Right lobe of liver (tissue), 6 donors: ENCODE measurements around the gene RAMAC. TPM values are rescaled to one million over a fixed set of nuclear protein-coding genes. Genes with fewer than 3 reads are reported as not detected.

Experiments
- ATAC-seq, 4 donors: fragments of 200-7000 bp; cut with Tn5 transposase; one replicate each; pipeline ENCODE4 v1.9.1; 2020; ENCODE audit warnings: mild to moderate bottlenecking in 4 of 4, moderate library complexity in 4 of 4
- DNase-seq, 3 donors: peaks; one replicate each; pipeline ENCODE4 v3.0.0-alpha.2; 2020
- H3K27ac ChIP-seq, 3 donors: fragments of 200-600 bp; one replicate each; pipeline ENCODE4 v1.8.0; 2022
- H3K27me3 ChIP-seq, 2 donors: fragments of 200-600 bp; one replicate each; pipeline ENCODE4 v1.8.0; 2022
- H3K36me3 ChIP-seq, 4 donors: fragments of 200-600 bp; sonication (generic) in 1 of 4; one replicate each; pipeline versions ENCODE4 v1.5.1 to v1.8.0; 2017 to 2022; ENCODE audit warnings: control low read depth in 1 of 4
- H3K4me1 ChIP-seq, 4 donors: fragments of 200-600 bp; sonication (generic) in 1 of 4; one replicate each; pipeline versions ENCODE4 v1.5.1 to v1.8.0; 2017 to 2022; ENCODE audit warnings: control low read depth in 1 of 4
- H3K4me3 ChIP-seq, 3 donors: fragments of 200-600 bp; one replicate each; pipeline ENCODE4 v1.8.0; 2022
- H3K9me3 ChIP-seq, 4 donors: fragments of 200-600 bp; sonication (generic) in 1 of 4; one replicate each; pipeline versions ENCODE4 v1.5.1 to v1.8.0; 2017 to 2022; ENCODE audit warnings: control low read depth in 1 of 4
- POLR2A ChIP-seq: fragments of 450-650 bp; IDR thresholded peaks from one replicate; pipeline ENCODE4 v1.6.1; 2017; ENCODE audit warnings: antibody characterized with exemption, mild to moderate bottlenecking
- WGBS: methylation state at CpG from one replicate; pipeline ENCODE4 v1.1.6; 2018; ENCODE audit warnings: low coverage, low lambda C conversion rate; ENCODE audit not compliant: insufficient coverage; ENCODE audit errors: missing lambda C conversion rate; 5-methylcytosine and 5-hydroxymethylcytosine counted together
- intact Hi-C, 2 donors: fragments of 100-400 bp; cut with DNase I; formaldehyde crosslinking; loops; one replicate each; pipeline versions ENCODE4 v1.11.2 to v1.14.1; 2022
- total RNA-seq, 6 experiments: library from RNA; depleted of rRNA in 2 of 6; stranded (reverse); fragments of >200 nt in 2 of 6; fragmentation: NEBNext Ultra II Directional in 3 of 6; extraction: Animal tissue kit (Norgen Biotek cat#: 25700) in 3 of 6; gene quantifications; one replicate each; pipeline versions ENCODE4 v1.1.0 to v1.2.4, GENCODE V29; 2016 to 2023
- TF ChIP-seq, protein P1 (sequence below), 4 donors: fragments of 200-600 bp in 3 of 4; fragments of 450-650 bp in 1 of 4; IDR thresholded peaks; one replicate each; pipeline versions ENCODE4 v1.5.1 to v1.8.0; 2016 to 2022; ENCODE audit warnings: antibody characterized with exemption in 4 of 4, mild to moderate bottlenecking in 2 of 4
- donor health status: DM: no; HTN: yes; CAD: no.
- donor health status: DM: no; HTN: no; CAD: no.
- donor health status: DM: no; HTN: no; CAD: no.
- donor health status: DM: no; HTN: yes; CAD: no.
- donor health status: DM: no; HTN: yes; CAD: no.

The RAMAC gene
- total RNA-seq, 6 experiments from 2014 or later: 8.1 to 13.5 (median 11.5) TPM

GRCh38 chr15:82972990-82973389, 13.0 kb upstream of the RAMAC start:
- DNase-seq (no peak), ATAC-seq (no peak)
- TF ChIP-seq, protein P1, sequence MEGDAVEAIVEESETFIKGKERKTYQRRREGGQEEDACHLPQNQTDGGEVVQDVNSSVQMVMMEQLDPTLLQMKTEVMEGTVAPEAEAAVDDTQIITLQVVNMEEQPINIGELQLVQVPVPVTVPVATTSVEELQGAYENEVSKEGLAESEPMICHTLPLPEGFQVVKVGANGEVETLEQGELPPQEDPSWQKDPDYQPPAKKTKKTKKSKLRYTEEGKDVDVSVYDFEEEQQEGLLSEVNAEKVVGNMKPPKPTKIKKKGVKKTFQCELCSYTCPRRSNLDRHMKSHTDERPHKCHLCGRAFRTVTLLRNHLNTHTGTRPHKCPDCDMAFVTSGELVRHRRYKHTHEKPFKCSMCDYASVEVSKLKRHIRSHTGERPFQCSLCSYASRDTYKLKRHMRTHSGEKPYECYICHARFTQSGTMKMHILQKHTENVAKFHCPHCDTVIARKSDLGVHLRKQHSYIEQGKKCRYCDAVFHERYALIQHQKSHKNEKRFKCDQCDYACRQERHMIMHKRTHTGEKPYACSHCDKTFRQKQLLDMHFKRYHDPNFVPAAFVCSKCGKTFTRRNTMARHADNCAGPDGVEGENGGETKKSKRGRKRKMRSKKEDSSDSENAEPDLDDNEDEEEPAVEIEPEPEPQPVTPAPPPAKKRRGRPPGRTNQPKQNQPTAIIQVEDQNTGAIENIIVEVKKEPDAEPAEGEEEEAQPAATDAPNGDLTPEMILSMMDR (IDR thresholded peaks at IDR 0.05): no peak
- no peak for TF ChIP-seq POLR2A
- no peaks in the 10 kb centered on the region for H3K9me3 ChIP-seq
- H3K27ac ChIP-seq: no peak overlapping the region
- intact Hi-C loops: loop anchor here in 1 of 2 donors (10.0 kb wide), 1 partner anchor 128 kb away; no protein-coding TSS in a partner anchor
- H3K4me3 ChIP-seq: no peak overlapping the region
- H3K27me3 ChIP-seq: no peaks in the 10 kb centered on the region
- no peaks in the 10 kb centered on the region for H3K36me3 ChIP-seq
- WGBS: 43% methylated on average over 1 of the region's 1 CpG
- peaks cover 0 to 32% (median 13%) of the 10 kb centered on the region in 4 donors for H3K4me1 ChIP-seq

- no peak for ATAC-seq
- H3K4me1 ChIP-seq: peaks cover 0 to 11% (median 2%) of the 10 kb centered on the region in 4 donors
- H3K27ac ChIP-seq: no peak overlapping the region
- H3K27me3 ChIP-seq: no peaks in the 10 kb centered on the region
- DNase-seq: no peak
- intact Hi-C loops: loop anchor here in 1 of 2 donors (10.0 kb wide), 1 partner anchor 132 kb away; no protein-coding TSS in a partner anchor
- no peaks in the 10 kb centered on the region for H3K36me3 ChIP-seq
- WGBS: 86% methylated on average over 1 of the region's 1 CpG
- H3K9me3 ChIP-seq: no peaks in the 10 kb centered on the region
- no peak overlapping the region for H3K4me3 ChIP-seq
- TF ChIP-seq, protein P1 (IDR thresholded peaks at IDR 0.05): no peak
- TF ChIP-seq POLR2A: no peak
These were observed 8.9 kb upstream of the RAMAC start for GRCh38 chr15:82977076-82977475.

DNA sequence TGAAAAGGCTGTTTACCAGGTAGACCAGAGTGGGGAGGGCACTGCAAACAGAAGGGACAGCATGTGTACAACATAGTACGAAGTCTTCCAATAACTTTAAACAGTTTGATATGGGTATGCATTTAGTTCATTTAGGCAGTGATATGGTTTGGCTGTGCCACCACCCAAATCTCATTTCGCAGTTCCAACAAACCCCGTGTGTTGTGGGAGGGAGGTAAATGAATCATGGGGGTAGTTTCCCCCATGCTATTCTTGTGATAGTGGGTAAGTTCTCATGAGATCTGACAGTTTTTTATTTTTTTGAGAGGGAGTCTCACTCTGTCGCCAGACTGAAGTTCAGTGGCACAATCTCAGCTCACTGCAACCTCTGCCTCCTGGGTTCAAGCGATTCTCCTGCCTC, 7.6 kb upstream of the RAMAC start:
- no peaks in the 10 kb centered on the region for H3K27me3 ChIP-seq
- no peak for TF ChIP-seq POLR2A
- TF ChIP-seq, protein P1 (IDR thresholded peaks at IDR 0.05): no peak
- H3K4me1 ChIP-seq: no peaks in the 10 kb centered on the region
- no peak for DNase-seq
- H3K36me3 ChIP-seq: no peaks in the 10 kb centered on the region
- no peak overlapping the region for H3K27ac ChIP-seq
- 98% methylated on average over 5 of the region's 5 CpGs for WGBS
- no peaks in the 10 kb centered on the region for H3K9me3 ChIP-seq
- no peak for ATAC-seq
- H3K4me3 ChIP-seq: no peak overlapping the region
- intact Hi-C loops: loop anchor here in 1 of 2 donors (10.0 kb wide), 1 partner anchor 134 kb away; no protein-coding TSS in a partner anchor

DNA sequence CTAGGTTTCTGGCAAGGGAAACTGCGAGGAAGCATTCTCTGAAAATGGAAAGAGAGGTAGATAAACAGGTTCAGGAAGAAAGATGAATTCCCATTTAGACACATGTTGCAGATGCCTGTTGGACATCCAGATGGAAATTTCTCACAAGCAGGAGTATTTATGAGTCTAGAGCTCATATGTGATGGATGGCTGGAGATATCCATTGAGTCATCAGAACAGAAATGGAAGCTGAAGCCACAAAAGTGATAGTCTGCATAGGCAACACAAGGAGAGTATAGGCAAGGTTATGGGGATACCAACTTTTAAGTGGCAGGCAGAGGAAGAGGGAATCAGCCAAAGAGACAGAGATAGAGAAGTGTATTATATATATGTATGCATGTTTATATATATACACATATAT, 6.3 kb upstream of the RAMAC start:
- DNase-seq: no peak
- Histone ChIP-seq H3K27ac (no peak overlapping the region), H3K36me3 (no peaks in the 10 kb centered on the region), H3K4me1 (peaks cover 0 to 3% (median 0%) of the 10 kb centered on the region in 4 donors), H3K27me3 (no peaks in the 10 kb centered on the region), H3K4me3 (no peak overlapping the region), H3K9me3 (no peaks in the 10 kb centered on the region)
- no peak for TF ChIP-seq POLR2A
- TF ChIP-seq, protein P1 (IDR thresholded peaks at IDR 0.05): no peak
- intact Hi-C loops: loop anchor here in 1 of 2 donors (10.0 kb wide), 1 partner anchor 135 kb away; no protein-coding TSS in a partner anchor
- no peak for ATAC-seq
- 80% methylated on average over 1 of the region's 1 CpG for WGBS

GRCh38 chr15:82980981-82981380, 5.0 kb upstream of the RAMAC start:
- Histone ChIP-seq H3K9me3 (no peaks in the 10 kb centered on the region), H3K4me3 (no peak overlapping the region), H3K27me3 (no peaks in the 10 kb centered on the region), H3K27ac (no peak overlapping the region), H3K36me3 (no peaks in the 10 kb centered on the region), H3K4me1 (peaks cover 0 to 7% (median 3%) of the 10 kb centered on the region in 4 donors)
- 38% methylated on average over 2 of the region's 2 CpGs for WGBS
- TF ChIP-seq POLR2A: no peak
- TF ChIP-seq, protein P1 (IDR thresholded peaks at IDR 0.05): no peak
- DNase-seq (no peak), ATAC-seq (no peak)
- intact Hi-C loops: no loop called here
